Fibroblast of the aortic adventitia (primary cell): ENCODE data around the gene ABLIM2. TPM values are rescaled to one million over a fixed set of nuclear protein-coding genes. Genes with fewer than 3 reads are reported as not detected.

ENCODE experiments used
- DNase-seq: peaks from one replicate; pipeline ENCODE4 v3.0.0-alpha.2; 2010; ENCODE audit warnings: low read depth
- H3K4me3 ChIP-seq: 2 replicates; pipeline ENCODE4 v1.5.1; 2011; ENCODE audit warnings: low read depth, mild to moderate bottlenecking, control low read depth, low read length, moderate library complexity
- total RNA-seq: library from RNA; depleted of rRNA; stranded (reverse); fragments of >200 nt; gene quantifications from 2 replicates; pipeline ENCODE4 v1.2.3, GENCODE V29; 2012; ENCODE audit warnings: low replicate concordance
- TF ChIP-seq, protein P1 (sequence below): IDR thresholded peaks from 2 replicates; pipeline ENCODE4 v1.5.1; 2011; ENCODE audit warnings: mild to moderate bottlenecking, low read length, control low read depth, inconsistent platforms; ENCODE audit not compliant: insufficient read depth

The ABLIM2 gene
- total RNA-seq, 1 donor, result under 0.01 TPM

GRCh38 chr4:7967501-7968261, 190.9 kb downstream of the ABLIM2 start:
- TF ChIP-seq, protein P1, sequence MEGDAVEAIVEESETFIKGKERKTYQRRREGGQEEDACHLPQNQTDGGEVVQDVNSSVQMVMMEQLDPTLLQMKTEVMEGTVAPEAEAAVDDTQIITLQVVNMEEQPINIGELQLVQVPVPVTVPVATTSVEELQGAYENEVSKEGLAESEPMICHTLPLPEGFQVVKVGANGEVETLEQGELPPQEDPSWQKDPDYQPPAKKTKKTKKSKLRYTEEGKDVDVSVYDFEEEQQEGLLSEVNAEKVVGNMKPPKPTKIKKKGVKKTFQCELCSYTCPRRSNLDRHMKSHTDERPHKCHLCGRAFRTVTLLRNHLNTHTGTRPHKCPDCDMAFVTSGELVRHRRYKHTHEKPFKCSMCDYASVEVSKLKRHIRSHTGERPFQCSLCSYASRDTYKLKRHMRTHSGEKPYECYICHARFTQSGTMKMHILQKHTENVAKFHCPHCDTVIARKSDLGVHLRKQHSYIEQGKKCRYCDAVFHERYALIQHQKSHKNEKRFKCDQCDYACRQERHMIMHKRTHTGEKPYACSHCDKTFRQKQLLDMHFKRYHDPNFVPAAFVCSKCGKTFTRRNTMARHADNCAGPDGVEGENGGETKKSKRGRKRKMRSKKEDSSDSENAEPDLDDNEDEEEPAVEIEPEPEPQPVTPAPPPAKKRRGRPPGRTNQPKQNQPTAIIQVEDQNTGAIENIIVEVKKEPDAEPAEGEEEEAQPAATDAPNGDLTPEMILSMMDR, result no peak
- DNase-seq, result peak; percentile 54
- no peak overlapping the region for H3K4me3 ChIP-seq

- no peak for DNase-seq
- no peak overlapping the region for H3K4me3 ChIP-seq
- TF ChIP-seq, protein P1, result no peak
Observed at GRCh38 chr4:7967063-7967440, 191.6 kb downstream of the ABLIM2 start.

DNA sequence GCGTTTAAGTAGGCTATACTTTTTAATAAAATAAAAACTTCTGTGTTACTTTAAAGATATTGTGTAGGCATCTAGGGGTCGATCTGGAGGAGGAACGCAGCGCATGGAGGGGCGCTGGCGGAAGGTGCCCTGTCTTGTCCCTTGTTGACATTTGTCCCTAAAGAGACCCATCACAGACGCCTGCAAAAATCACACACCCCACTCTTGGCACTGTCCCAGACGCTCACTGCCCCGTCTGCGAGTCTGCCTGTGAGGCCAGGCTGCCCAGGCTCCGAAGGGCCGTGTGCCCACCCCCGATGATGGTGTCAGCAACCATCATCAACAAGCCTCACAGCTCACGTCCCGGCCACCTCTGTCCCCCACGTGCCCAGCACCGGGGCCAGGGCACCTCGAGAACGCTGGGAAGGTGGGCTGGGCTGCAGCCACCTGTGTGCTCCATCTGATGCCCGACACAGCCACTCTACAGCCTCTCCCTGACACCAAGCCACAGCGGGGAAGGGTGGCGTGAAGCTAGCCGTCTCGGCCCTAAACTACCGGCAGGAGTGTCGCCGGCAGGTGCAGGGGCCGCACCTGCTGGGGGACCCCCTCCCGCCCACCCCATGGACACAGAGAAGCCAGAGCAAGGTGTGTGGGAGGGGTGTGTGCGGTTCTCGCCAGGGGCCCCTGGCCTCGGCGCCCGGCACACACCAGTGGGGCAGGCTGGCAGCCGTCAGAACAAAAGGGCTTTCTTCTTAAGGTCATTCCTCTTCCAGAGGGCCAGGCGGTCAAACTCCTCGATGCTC, 192.1 kb downstream of the ABLIM2 start:
- H3K4me3 ChIP-seq, result no peak overlapping the region
- no peak for DNase-seq
- TF ChIP-seq, protein P1, result no peak

DNA sequence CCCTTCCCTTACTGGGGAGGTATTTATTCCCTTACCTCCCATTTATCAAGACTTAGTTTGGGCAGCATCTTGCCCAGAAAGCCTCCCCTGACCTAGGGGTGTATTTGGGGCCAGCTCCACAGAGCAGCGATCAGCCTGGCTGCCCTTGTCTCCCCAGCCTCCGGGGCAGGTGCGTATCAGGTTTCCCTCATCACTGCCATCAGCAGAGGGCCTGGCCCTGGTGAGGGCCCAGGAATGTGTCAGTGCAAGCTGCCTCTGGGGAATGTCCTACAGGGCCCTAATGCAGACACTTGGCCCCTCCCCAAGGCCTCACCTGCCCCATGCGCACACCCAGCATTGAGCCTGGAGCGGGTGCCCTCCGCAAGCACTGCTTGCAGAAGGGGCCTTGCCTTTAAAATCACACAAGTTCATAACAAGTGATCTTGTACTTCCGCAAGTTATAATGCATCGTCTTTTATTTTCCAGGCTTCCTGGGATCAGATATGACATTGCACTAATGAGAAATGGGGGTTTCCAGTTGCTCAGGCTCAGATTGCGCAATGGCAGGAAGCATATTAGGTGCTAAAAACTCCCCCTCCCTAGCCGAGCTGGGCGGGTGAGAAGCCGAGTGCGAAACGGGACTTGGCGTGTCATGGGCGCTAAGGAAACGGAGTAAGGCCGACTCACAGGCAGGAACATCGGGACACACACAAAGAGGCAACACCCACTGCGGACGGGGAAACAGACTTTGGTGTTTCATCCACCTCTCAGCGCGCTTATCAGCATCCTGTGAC, 193.5 kb downstream of the ABLIM2 start:
- no peak overlapping the region for H3K4me3 ChIP-seq
- peak; percentile 53 for DNase-seq
- TF ChIP-seq, protein P1, result no peak

DNA sequence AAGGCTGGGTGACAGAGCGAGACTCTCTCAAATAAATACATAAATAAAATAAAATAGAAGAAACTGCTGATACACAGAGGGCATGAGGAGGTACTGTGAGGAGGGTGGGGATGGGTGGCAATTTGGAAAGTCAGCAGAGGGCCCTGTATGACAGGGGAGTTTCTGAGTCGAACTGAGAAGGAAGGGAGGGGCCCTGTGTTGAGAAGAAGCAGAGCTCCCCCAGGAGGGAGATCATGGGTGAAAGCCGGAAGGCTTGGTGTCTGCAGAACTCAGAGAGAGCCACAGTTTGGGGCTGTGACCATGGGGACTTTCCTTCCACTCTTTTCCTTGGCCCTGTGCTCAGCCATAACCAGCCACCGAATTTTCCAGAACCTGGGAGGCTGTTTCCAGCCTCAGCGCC, 194.2 kb downstream of the ABLIM2 start:
- no peak overlapping the region for H3K4me3 ChIP-seq
- DNase-seq, result no peak
- TF ChIP-seq, protein P1, result no peak

- no peak overlapping the region for H3K4me3 ChIP-seq
- TF ChIP-seq, protein P1, result no peak
- no peak for DNase-seq
Observed at GRCh38 chr4:7963691-7964090, 194.9 kb downstream of the ABLIM2 start.
